ENCODE measurements around the gene SAYSD1.

SAYSD1 gene

GRCh38 chr6:39080246-39080875, 34.6 kb downstream of the SAYSD1 start:
- H3K27ac ChIP-seq (replicated peaks), result no peak overlapping the region
- TF ChIP-seq CTCF (IDR thresholded peaks at IDR 0.05; ENCODE audit: insufficient read depth, low read length), result no peak
- no peak for TF ChIP-seq GABPA (IDR thresholded peaks at IDR 0.05; ENCODE audit: low read depth)
- no peak for TF ChIP-seq POLR2AphosphoS5 (IDR thresholded peaks at IDR 0.05; ENCODE audit: low read depth)
- TF ChIP-seq REST (IDR thresholded peaks at IDR 0.05; ENCODE audit: insufficient replicate concordance, low read depth), result no peak
- no peak for TF ChIP-seq SPI1 (IDR thresholded peaks at IDR 0.05; ENCODE audit: borderline replicate concordance, low read depth)
- no peak overlapping the region for H3K4me3 ChIP-seq (replicated peaks; ENCODE audit: insufficient read depth, low read length)
- H3K27me3 ChIP-seq (ENCODE audit: insufficient read depth, poor library complexity, severe bottlenecking), result no peaks in the 10 kb centered on the region
- no peak for DNase-seq (ENCODE audit: low read depth in 1 of 2, low spot score in 1 of 2)

GRCh38 chr6:39079197-39080125, 35.5 kb downstream of the SAYSD1 start:
- Histone ChIP-seq H3K27me3 (ENCODE audit: insufficient read depth, poor library complexity, severe bottlenecking) (no peaks in the 10 kb centered on the region), H3K4me3 (replicated peaks; ENCODE audit: insufficient read depth, low read length) (no peak overlapping the region), H3K27ac (replicated peaks) (no peak overlapping the region)
- no peak for DNase-seq (ENCODE audit: low read depth in 1 of 2, low spot score in 1 of 2)
- TF ChIP-seq CTCF (IDR thresholded peaks at IDR 0.05; ENCODE audit: insufficient read depth, low read length) (no peak), SPI1 (IDR thresholded peaks at IDR 0.05; ENCODE audit: borderline replicate concordance, low read depth) (no peak), POLR2AphosphoS5 (IDR thresholded peaks at IDR 0.05; ENCODE audit: low read depth) (no peak), GABPA (IDR thresholded peaks at IDR 0.05; ENCODE audit: low read depth) (no peak), REST (IDR thresholded peaks at IDR 0.05; ENCODE audit: insufficient replicate concordance, low read depth) (no peak)

- Histone ChIP-seq H3K27me3 (ENCODE audit: insufficient read depth, poor library complexity, severe bottlenecking) (no peaks in the 10 kb centered on the region), H3K4me3 (replicated peaks; ENCODE audit: insufficient read depth, low read length) (no peak overlapping the region), H3K27ac (replicated peaks) (no peak overlapping the region)
- DNase-seq (ENCODE audit: low read depth in 1 of 2, low spot score in 1 of 2), result no peak
- TF ChIP-seq GABPA (IDR thresholded peaks at IDR 0.05; ENCODE audit: low read depth), result no peak
- TF ChIP-seq REST (IDR thresholded peaks at IDR 0.05; ENCODE audit: insufficient replicate concordance, low read depth), result no peak
- TF ChIP-seq CTCF (IDR thresholded peaks at IDR 0.05; ENCODE audit: insufficient read depth, low read length), result no peak
- TF ChIP-seq SPI1 (IDR thresholded peaks at IDR 0.05; ENCODE audit: borderline replicate concordance, low read depth), result no peak
- no peak for TF ChIP-seq POLR2AphosphoS5 (IDR thresholded peaks at IDR 0.05; ENCODE audit: low read depth)
Measured at GRCh38 chr6:39078695-39079094, 36.3 kb downstream of the SAYSD1 start.
